ENCODE data around the gene SHISAL1.
A peak's percentile ranks its signal among the peaks of the same experiment; 100 is the strongest.

The SHISAL1 gene

GRCh38 chr22:44211256-44211945 lies 101.3 kb downstream of the SHISAL1 start:
- FAIRE-seq (no peak), DNase-seq (ENCODE audit: low spot score) (peak; percentile 4)

GRCh38 chr22:44210722-44211121 lies 102.0 kb downstream of the SHISAL1 start:
- FAIRE-seq (peak; percentile 63), DNase-seq (ENCODE audit: low spot score) (no peak)

GRCh38 chr22:44209343-44209742 lies 103.4 kb downstream of the SHISAL1 start:
- FAIRE-seq (peak; percentile 55), DNase-seq (ENCODE audit: low spot score) (no peak)

- DNase-seq (ENCODE audit: low spot score) = no peak
- no peak for FAIRE-seq
Measured at GRCh38 chr22:44207981-44208317, 104.8 kb downstream of the SHISAL1 start.

GRCh38 chr22:44207173-44207980 lies 105.4 kb downstream of the SHISAL1 start:
- FAIRE-seq = no peak
- DNase-seq (ENCODE audit: low spot score) = no peak

- no peak for FAIRE-seq
- no peak for DNase-seq (ENCODE audit: low spot score)
Measured at GRCh38 chr22:44206696-44207095, 106.1 kb downstream of the SHISAL1 start.

GRCh38 chr22:44206330-44206645 lies 106.5 kb downstream of the SHISAL1 start:
- FAIRE-seq (peak; percentile 13), DNase-seq (ENCODE audit: low spot score) (no peak)

- FAIRE-seq (peak; percentile 68), DNase-seq (ENCODE audit: low spot score) (no peak)
Measured at GRCh38 chr22:44205516-44206329, 107.0 kb downstream of the SHISAL1 start.

GRCh38 chr22:44204739-44205515 lies 107.8 kb downstream of the SHISAL1 start:
- FAIRE-seq (no peak), DNase-seq (ENCODE audit: low spot score) (no peak)

- no peak for DNase-seq (ENCODE audit: low spot score)
- no peak for FAIRE-seq
Measured at GRCh38 chr22:44203203-44203602, 109.5 kb downstream of the SHISAL1 start.

- DNase-seq (ENCODE audit: low spot score) (peak; percentile 66), FAIRE-seq (no peak)
Measured at GRCh38 chr22:44202261-44202789, 110.4 kb downstream of the SHISAL1 start.

- no peak for DNase-seq (ENCODE audit: low spot score)
- FAIRE-seq = no peak
Measured at GRCh38 chr22:44201665-44202064, 111.1 kb downstream of the SHISAL1 start.

GRCh38 chr22:44200855-44201550 lies 111.7 kb downstream of the SHISAL1 start:
- DNase-seq (ENCODE audit: low spot score) (no peak), FAIRE-seq (peak; percentile 35)

GRCh38 chr22:44200451-44200850 lies 112.3 kb downstream of the SHISAL1 start:
- FAIRE-seq = no peak

GRCh38 chr22:44199866-44200265 lies 112.9 kb downstream of the SHISAL1 start:
- DNase-seq (ENCODE audit: low spot score) (no peak), FAIRE-seq (peak; percentile 9)

More at GRCh38 chr22:44200451-44200850, 112.3 kb downstream of the SHISAL1 start:
- DNase-seq (ENCODE audit: low spot score) = no peak

GRCh38 chr22:44199164-44199563 lies 113.6 kb downstream of the SHISAL1 start:
- peak; percentile 53 for FAIRE-seq
- DNase-seq (ENCODE audit: low spot score) = no peak

- DNase-seq (ENCODE audit: low spot score) (no peak), FAIRE-seq (no peak)
Measured at GRCh38 chr22:44197271-44197670, 115.5 kb downstream of the SHISAL1 start.

GRCh38 chr22:44196731-44197131 lies 116.0 kb downstream of the SHISAL1 start:
- no peak for DNase-seq (ENCODE audit: low spot score)
- no peak for FAIRE-seq

GRCh38 chr22:44196241-44196640 lies 116.5 kb downstream of the SHISAL1 start:
- DNase-seq (ENCODE audit: low spot score) (no peak), FAIRE-seq (no peak)

GRCh38 chr22:44195189-44195871 lies 117.4 kb downstream of the SHISAL1 start:
- DNase-seq (ENCODE audit: low spot score) (no peak), FAIRE-seq (no peak)

Measured in urothelium cell line (cell line).